KOPT-K1 (cell line): ENCODE measurements around the gene TAS1R1.

ENCODE experiments used
- H3K27ac ChIP-seq: fragments of 200-600 bp; sonication (generic); 2 replicates; pipeline ENCODE4 v1.5.1; 2016; ENCODE audit warnings: antibody characterized with exemption, mild to moderate bottlenecking, low read depth, low read length; ENCODE audit not compliant: poor library complexity, severe bottlenecking
- H3K36me3 ChIP-seq: fragments of 200-600 bp; sonication (generic); 2 replicates; pipeline ENCODE4 v1.5.1; 2017; ENCODE audit warnings: antibody characterized with exemption, mild to moderate bottlenecking, low read length, moderate library complexity; ENCODE audit not compliant: insufficient read depth
- H3K9me3 ChIP-seq: fragments of 200-600 bp; sonication (generic); 2 replicates; pipeline ENCODE4 v1.5.1; 2017; ENCODE audit warnings: antibody characterized with exemption, low read length, mild to moderate bottlenecking; ENCODE audit not compliant: insufficient read depth, poor library complexity, severe bottlenecking

Gene TAS1R1

DNA sequence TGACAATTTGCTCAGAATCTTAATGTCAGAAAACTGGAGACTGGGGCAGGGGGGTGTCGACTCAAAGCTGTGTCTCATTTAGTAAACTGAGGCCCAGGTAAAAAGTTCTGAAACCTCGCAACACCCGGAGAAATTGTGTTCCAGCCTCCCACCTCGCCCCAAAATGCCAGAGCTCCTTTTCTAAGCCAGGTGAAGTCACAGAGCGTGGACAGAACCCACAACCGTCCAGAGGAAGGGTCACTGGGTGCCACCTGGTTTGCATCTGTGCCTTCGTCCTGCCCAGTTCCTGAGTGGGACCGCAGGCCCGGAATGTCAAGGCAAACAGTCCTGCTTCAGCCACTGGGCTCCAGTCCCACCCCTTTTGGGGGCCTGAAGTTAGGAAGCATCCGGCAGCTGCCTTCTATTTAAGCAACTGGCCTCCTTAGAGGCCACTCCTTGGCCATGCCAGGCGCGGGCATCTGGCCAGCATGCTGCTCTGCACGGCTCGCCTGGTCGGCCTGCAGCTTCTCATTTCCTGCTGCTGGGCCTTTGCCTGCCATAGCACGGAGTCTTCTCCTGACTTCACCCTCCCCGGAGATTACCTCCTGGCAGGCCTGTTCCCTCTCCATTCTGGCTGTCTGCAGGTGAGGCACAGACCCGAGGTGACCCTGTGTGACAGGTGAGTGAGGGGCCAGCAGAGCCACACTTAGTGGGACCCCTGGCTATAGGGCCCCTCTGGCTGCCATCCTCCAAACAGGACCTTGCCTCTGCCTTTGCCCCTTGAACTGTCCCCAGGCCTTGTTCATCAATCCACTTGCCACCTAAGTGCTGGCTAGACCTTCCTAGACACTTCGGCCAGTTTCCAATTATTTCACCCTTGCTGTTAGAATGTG lies at the start of gene TAS1R1:
TAS1R1 (plus strand) TSS at position 401 of the 872 bp plus-strand sequence; CDS start at position 468, 67 bp downstream.
- Histone ChIP-seq H3K9me3 (no peaks in the 10 kb centered on the region), H3K27ac (peak within 1 kb of the TSS; percentile 72), H3K36me3 (peaks cover 12% of the 10 kb centered on the region)

GRCh38 chr1:6505367-6506209 lies 49.5 kb upstream of the TAS1R1 start:
- no peaks in the 10 kb centered on the region for H3K9me3 ChIP-seq

DNA sequence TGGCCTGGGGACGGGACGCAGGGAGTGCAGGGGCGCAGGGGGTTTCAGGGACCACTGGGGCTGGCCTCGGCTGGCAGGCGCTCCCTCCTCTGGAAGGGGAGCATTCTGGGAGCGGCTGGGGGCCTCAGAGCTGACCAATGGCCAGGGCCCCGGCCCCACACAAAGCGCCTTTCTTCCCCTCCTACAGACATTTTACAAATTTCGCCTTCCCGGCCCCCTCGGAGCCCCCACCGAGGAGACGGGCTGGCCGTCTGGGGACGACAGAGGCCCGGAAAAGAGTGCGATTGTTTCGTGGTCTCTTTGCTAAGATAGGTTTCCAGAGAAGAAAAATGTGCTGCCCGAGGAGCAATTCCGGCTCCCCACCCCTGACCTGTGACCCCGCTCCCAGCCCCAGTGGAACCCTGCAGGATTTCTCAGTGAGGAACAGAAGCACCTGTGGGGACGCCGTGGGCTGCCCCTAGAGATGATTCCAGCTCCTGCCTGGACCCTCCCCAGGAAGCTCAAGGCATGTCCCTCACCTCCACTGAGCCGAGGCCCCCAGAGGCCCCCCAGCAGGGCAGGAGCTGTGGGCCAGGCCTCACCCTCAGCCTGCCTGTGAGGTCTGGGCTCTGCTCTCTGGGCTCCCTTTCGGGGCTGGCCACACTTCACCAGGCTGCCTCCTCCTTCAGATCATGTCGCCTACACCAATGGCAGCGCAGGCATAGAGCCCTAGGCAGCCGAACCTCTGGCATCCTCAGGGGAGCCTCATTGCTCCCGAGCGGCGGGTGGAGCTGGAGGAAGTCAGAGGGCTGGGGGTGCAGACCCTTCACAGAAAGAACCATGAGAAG lies 48.7 kb upstream of the TAS1R1 start:
- Histone ChIP-seq H3K36me3 (no peaks in the 10 kb centered on the region), H3K9me3 (no peaks in the 10 kb centered on the region), H3K27ac (no peak overlapping the region)

More at GRCh38 chr1:6505367-6506209, 49.5 kb upstream of the TAS1R1 start:
- no peak overlapping the region for H3K27ac ChIP-seq
- H3K36me3 ChIP-seq: no peaks in the 10 kb centered on the region

GRCh38 chr1:6507037-6507428 lies 48.1 kb upstream of the TAS1R1 start:
- no peaks in the 10 kb centered on the region for H3K9me3 ChIP-seq
- H3K36me3 ChIP-seq: no peaks in the 10 kb centered on the region
- no peak overlapping the region for H3K27ac ChIP-seq

GRCh38 chr1:6507461-6507911 lies 47.6 kb upstream of the TAS1R1 start:
- Histone ChIP-seq H3K27ac (no peak overlapping the region), H3K36me3 (no peaks in the 10 kb centered on the region)

GRCh38 chr1:6508154-6508815 lies 46.8 kb upstream of the TAS1R1 start:
- no peaks in the 10 kb centered on the region for H3K9me3 ChIP-seq
- H3K27ac ChIP-seq: no peak overlapping the region
- H3K36me3 ChIP-seq: no peaks in the 10 kb centered on the region

More at GRCh38 chr1:6507461-6507911, 47.6 kb upstream of the TAS1R1 start:
- no peaks in the 10 kb centered on the region for H3K9me3 ChIP-seq

DNA sequence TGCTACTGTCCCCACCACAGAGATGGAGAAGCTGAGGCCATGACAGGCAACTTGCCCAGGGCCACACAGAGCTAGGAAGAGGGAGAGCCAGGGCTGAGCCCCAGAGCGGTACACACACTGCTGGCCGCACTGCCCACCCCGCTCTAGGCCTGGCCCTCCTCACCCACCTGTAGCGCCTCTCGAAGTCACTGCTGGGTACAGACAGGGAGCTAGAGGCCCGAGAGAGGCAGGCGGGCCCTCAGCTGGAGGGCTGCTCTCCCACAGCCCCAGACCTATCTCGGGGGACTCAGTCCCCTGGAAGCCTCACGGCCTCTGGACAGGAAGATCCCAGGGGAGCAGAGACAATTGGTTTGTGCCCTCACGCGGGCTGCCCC lies 46.3 kb upstream of the TAS1R1 start:
- Histone ChIP-seq H3K9me3 (no peaks in the 10 kb centered on the region), H3K36me3 (no peaks in the 10 kb centered on the region), H3K27ac (no peak overlapping the region)

GRCh38 chr1:6509220-6509918 lies 45.7 kb upstream of the TAS1R1 start:
- Histone ChIP-seq H3K27ac (no peak overlapping the region), H3K9me3 (no peaks in the 10 kb centered on the region), H3K36me3 (no peaks in the 10 kb centered on the region)

DNA sequence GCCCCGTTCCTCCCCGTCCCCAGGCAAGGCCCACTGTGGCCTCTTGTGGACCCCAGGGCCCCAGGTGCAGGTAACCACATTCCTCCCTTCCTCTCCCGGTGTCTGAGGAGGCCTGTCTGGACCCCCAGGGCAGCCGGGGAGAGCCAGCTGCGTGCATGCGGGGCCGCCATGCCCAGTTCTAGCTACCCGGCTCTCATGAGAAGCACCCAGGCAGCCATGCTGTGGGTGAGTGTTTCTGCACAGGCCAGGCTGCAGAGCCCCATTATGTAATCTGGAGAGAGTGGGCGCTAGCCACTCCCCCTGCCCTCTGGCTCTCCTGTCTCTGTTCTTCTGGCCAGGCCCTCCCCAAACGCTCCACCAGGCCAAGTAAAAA lies 45.2 kb upstream of the TAS1R1 start:
- H3K27ac ChIP-seq: no peak overlapping the region
- H3K36me3 ChIP-seq: no peaks in the 10 kb centered on the region
- H3K9me3 ChIP-seq: no peaks in the 10 kb centered on the region

DNA sequence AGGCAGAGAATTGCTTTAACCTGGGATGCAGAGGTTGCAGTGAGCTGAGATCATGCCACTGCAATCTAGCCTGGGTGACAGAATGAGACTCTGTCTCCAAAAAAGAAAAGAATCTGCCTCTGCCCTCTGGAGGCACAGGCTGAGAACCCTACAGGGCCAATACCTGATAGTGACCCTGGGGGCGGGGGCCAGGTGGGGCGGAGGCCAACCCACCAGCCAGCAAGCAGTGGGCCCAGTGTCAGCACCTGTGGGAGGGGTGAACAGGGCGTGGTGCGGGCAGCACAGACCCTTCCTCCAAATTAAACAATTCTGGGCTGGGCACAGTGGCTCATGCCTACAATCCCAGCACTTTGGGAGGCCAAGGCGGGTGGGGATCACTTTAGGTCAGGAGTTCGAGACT lies 44.6 kb upstream of the TAS1R1 start:
- no peak overlapping the region for H3K27ac ChIP-seq
- H3K36me3 ChIP-seq: no peaks in the 10 kb centered on the region
- H3K9me3 ChIP-seq: no peaks in the 10 kb centered on the region

DNA sequence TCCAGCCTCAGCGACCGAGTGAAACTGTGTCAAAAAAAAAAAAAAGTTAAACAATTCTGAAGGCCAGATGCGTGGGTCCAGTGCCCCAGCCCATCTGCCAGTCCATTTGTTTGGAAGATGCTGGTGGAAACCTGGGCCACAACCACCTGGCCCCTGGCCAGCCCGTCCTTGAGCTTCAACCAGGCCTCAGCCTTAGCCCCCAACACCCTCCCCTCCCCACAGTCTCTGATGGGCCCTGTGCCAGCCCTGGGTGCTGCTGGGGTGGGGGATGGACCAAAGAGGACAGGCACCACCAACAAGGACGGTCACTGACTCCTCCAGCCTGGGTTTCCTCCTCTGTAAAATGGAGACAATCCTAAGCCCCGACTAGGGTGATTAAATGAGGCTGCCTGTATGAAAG lies 44.1 kb upstream of the TAS1R1 start:
- Histone ChIP-seq H3K27ac (no peak overlapping the region), H3K9me3 (no peaks in the 10 kb centered on the region), H3K36me3 (no peaks in the 10 kb centered on the region)

GRCh38 chr1:6511561-6512244 lies 43.4 kb upstream of the TAS1R1 start:
- no peaks in the 10 kb centered on the region for H3K36me3 ChIP-seq
- no peaks in the 10 kb centered on the region for H3K9me3 ChIP-seq
- no peak overlapping the region for H3K27ac ChIP-seq

GRCh38 chr1:6512245-6512907 lies 42.7 kb upstream of the TAS1R1 start:
- no peak overlapping the region for H3K27ac ChIP-seq
- no peaks in the 10 kb centered on the region for H3K36me3 ChIP-seq
- H3K9me3 ChIP-seq: no peaks in the 10 kb centered on the region
